Uterus (tissue), 4 donors: Measurements from ENCODE around the gene FXYD4. TPM values are rescaled to one million over a fixed set of nuclear protein-coding genes. Genes with fewer than 3 reads are reported as not detected.

Source experiments
- DNase-seq, 2 donors: peaks; one replicate each; pipeline ENCODE4 v3.0.0-alpha.2; 2019 to 2020
- H3K27ac ChIP-seq, 2 donors: fragments of 200-600 bp; sonication (generic); 1 replicate in 1 of 2; 2 replicates in 1 of 2; pipeline ENCODE4 v1.5.1; 2016 to 2018
- H3K27me3 ChIP-seq, 2 donors: fragments of 200-600 bp; sonication (generic); one replicate each; pipeline ENCODE4 v1.5.1; 2018 to 2019; ENCODE audit warnings: control low read depth in 1 of 2
- H3K36me3 ChIP-seq, 2 donors: fragments of 200-600 bp; sonication (generic); one replicate each; pipeline ENCODE4 v1.5.1; 2019; ENCODE audit warnings: control low read depth in 1 of 2
- H3K4me1 ChIP-seq, 2 donors: fragments of 200-600 bp; sonication (generic); one replicate each; pipeline ENCODE4 v1.5.1; 2018 to 2019; ENCODE audit warnings: control low read depth in 1 of 2
- H3K4me3 ChIP-seq, 2 donors: fragments of 200-600 bp; sonication (generic); 1 replicate in 1 of 2; 2 replicates in 1 of 2; pipeline ENCODE4 v1.5.1; 2018 to 2019; ENCODE audit warnings: mild to moderate bottlenecking in 1 of 2
- H3K9me3 ChIP-seq, 2 donors: fragments of 200-600 bp; sonication (generic); one replicate each; pipeline ENCODE4 v1.5.1; 2019; ENCODE audit warnings: control low read depth in 1 of 2
- CTCF ChIP-seq, 4 experiments: fragments of 200-600 bp in 2 of 4; fragments of 450-650 bp in 2 of 4; sonication (generic) in 2 of 4; IDR thresholded peaks; one replicate each; pipeline ENCODE4 v1.5.1; 2016 to 2019; ENCODE audit warnings: antibody characterized with exemption in 4 of 4, mild to moderate bottlenecking in 2 of 4, moderate library complexity in 1 of 4
- POLR2A ChIP-seq, 2 donors: fragments of 450-650 bp; IDR thresholded peaks; one replicate each; pipeline ENCODE4 v1.6.1; 2016; ENCODE audit warnings: antibody characterized with exemption in 2 of 2, mild to moderate bottlenecking in 1 of 2, moderate library complexity in 1 of 2
- intact Hi-C: fragments of 100-400 bp; cut with DNase I; formaldehyde crosslinking; loops from one replicate; pipeline ENCODE4 v1.15.1; 2023; ENCODE audit warnings: low total_unique reads
- total RNA-seq, 4 donors: library from RNA; depleted of rRNA in 3 of 4; stranded (reverse); fragments of >200 nt in 3 of 4; gene quantifications; one replicate each; pipeline versions ENCODE4 v1.1.0 to v1.2.4, GENCODE V29; 2014 to 2023
- donor health status: DM: yes; HTN: yes; CAD: no.

Gene FXYD4
- total RNA-seq, 4 donors from 2014 or later: not detected

- no peak overlapping the region for H3K27ac ChIP-seq
- no peak overlapping the region for H3K4me3 ChIP-seq
- DNase-seq: no peak
- intact Hi-C loops: no loop called here
- TF ChIP-seq POLR2A (IDR thresholded peaks at IDR 0.05): no peak
- no peak for TF ChIP-seq CTCF (IDR thresholded peaks at IDR 0.05)
- no peaks in the 10 kb centered on the region for H3K36me3 ChIP-seq
- H3K27me3 ChIP-seq: no peaks in the 10 kb centered on the region
- H3K4me1 ChIP-seq: no peaks in the 10 kb centered on the region
- no peaks in the 10 kb centered on the region for H3K9me3 ChIP-seq
Measured at GRCh38 chr10:43372765-43373361, 1.4 kb downstream of the FXYD4 start.

- intact Hi-C loops: no loop called here
- H3K4me3 ChIP-seq: no peak overlapping the region
- no peak overlapping the region for H3K27ac ChIP-seq
- no peaks in the 10 kb centered on the region for H3K36me3 ChIP-seq
- H3K27me3 ChIP-seq: no peaks in the 10 kb centered on the region
- DNase-seq: no peak
- H3K9me3 ChIP-seq: no peaks in the 10 kb centered on the region
- TF ChIP-seq CTCF (IDR thresholded peaks at IDR 0.05) (no peak), POLR2A (IDR thresholded peaks at IDR 0.05) (no peak)
- no peaks in the 10 kb centered on the region for H3K4me1 ChIP-seq
Measured at GRCh38 chr10:43373461-43373860, 2.0 kb downstream of the FXYD4 start.

GRCh38 chr10:43374194-43374593 lies 2.8 kb downstream of the FXYD4 start:
- TF ChIP-seq POLR2A (IDR thresholded peaks at IDR 0.05): no peak
- intact Hi-C loops: no loop called here
- Histone ChIP-seq H3K9me3 (no peaks in the 10 kb centered on the region), H3K36me3 (no peaks in the 10 kb centered on the region), H3K27ac (no peak overlapping the region), H3K27me3 (no peaks in the 10 kb centered on the region), H3K4me1 (no peaks in the 10 kb centered on the region), H3K4me3 (no peak overlapping the region)
- DNase-seq: no peak

GRCh38 chr10:43375401-43376020 lies 4.1 kb downstream of the FXYD4 start:
- Histone ChIP-seq H3K27me3 (no peaks in the 10 kb centered on the region), H3K27ac (no peak overlapping the region), H3K4me1 (no peaks in the 10 kb centered on the region), H3K9me3 (no peaks in the 10 kb centered on the region), H3K36me3 (no peaks in the 10 kb centered on the region), H3K4me3 (no peak overlapping the region)
- intact Hi-C loops: no loop called here
- TF ChIP-seq POLR2A (IDR thresholded peaks at IDR 0.05) (no peak), CTCF (IDR thresholded peaks at IDR 0.05) (no peak)
- DNase-seq: no peak

GRCh38 chr10:43376046-43376635 lies 4.7 kb downstream of the FXYD4 start:
- no peak for DNase-seq
- no peaks in the 10 kb centered on the region for H3K4me1 ChIP-seq
- no peak overlapping the region for H3K27ac ChIP-seq
- H3K36me3 ChIP-seq: no peaks in the 10 kb centered on the region
- H3K4me3 ChIP-seq: no peak overlapping the region
- no peaks in the 10 kb centered on the region for H3K27me3 ChIP-seq
- no peak for TF ChIP-seq CTCF (IDR thresholded peaks at IDR 0.05)
- no peak for TF ChIP-seq POLR2A (IDR thresholded peaks at IDR 0.05)
- intact Hi-C loops: no loop called here
- no peaks in the 10 kb centered on the region for H3K9me3 ChIP-seq
